ENCODE results near the gene TMEM151A. TPM values are rescaled to one million over a fixed set of nuclear protein-coding genes. Genes with fewer than 3 reads are reported as not detected.

The TMEM151A gene
- total RNA-seq, 8 experiments from 2014 or later = 0.63 to 8.3 (median 3.7) TPM; not detected in 1

- no peak overlapping the region for H3K4me3 ChIP-seq
- 87 to 100% (median 90%) methylated on average over 2 to 8 of the region's 28 CpGs; no CpG with 5 or more reads in 4 of the 10 experiments for WGBS, 10 experiments
- peaks cover 24 to 28% of the 10 kb centered on the region in 2 donors for H3K4me1 ChIP-seq (replicated peaks in 1 of 2)
- no peak overlapping the region for H3K27ac ChIP-seq
- no peak for ATAC-seq (replicated peaks in 6 of 8)
- in situ Hi-C loops (cut with MboI; ENCODE audit: low pct_unique_long_range_greater_than_20kb in 2 of 9, low sequenced_read_pairs in 9 of 9, unreplicated experiment in 9 of 9) = loop anchor here in 1 of 9 experiments (25.0 kb wide), 1 partner anchor 129 kb away; no protein-coding TSS in a partner anchor
These were observed 49.2 kb downstream of the TMEM151A start for GRCh38 chr11:66340596-66341501.

- no peak for ATAC-seq (replicated peaks in 6 of 8)
- Histone ChIP-seq H3K4me3 (no peak overlapping the region), H3K27ac (no peak overlapping the region), H3K4me1 (replicated peaks in 1 of 2) (peaks cover 23 to 28% of the 10 kb centered on the region in 2 donors)
- 90 to 100% (median 96%) methylated on average over 2 to 9 of the region's 21 CpGs; no CpG with 5 or more reads in 2 of the 10 experiments for WGBS, 10 experiments
- in situ Hi-C loops (cut with MboI; ENCODE audit: low pct_unique_long_range_greater_than_20kb in 2 of 9, low sequenced_read_pairs in 9 of 9, unreplicated experiment in 9 of 9) = loop anchor here in 1 of 9 experiments (25.0 kb wide), 1 partner anchor 129 kb away; no protein-coding TSS in a partner anchor
These were observed 49.9 kb downstream of the TMEM151A start for GRCh38 chr11:66341502-66342126.

GRCh38 chr11:66343176-66343575 lies 51.5 kb downstream of the TMEM151A start:
- no peak overlapping the region for H3K27ac ChIP-seq
- H3K4me3 ChIP-seq = no peak overlapping the region
- peaks cover 14 to 15% of the 10 kb centered on the region in 2 donors for H3K4me1 ChIP-seq (replicated peaks in 1 of 2)
- ATAC-seq (replicated peaks in 6 of 8) = no peak
- in situ Hi-C loops (cut with MboI; ENCODE audit: low pct_unique_long_range_greater_than_20kb in 2 of 9, low sequenced_read_pairs in 9 of 9, unreplicated experiment in 9 of 9) = loop anchor here in 1 of 9 experiments (25.0 kb wide), 1 partner anchor 131 kb away; no protein-coding TSS in a partner anchor
- 79 to 100% (median 94%) methylated on average over 1 to 7 of the region's 8 CpGs for WGBS, 10 experiments

GRCh38 chr11:66344550-66345315 lies 53.0 kb downstream of the TMEM151A start, which contains the start of gene BRMS1:
TSS of gene BRMS1 (minus strand) at chr11:66345104. CDS start at chr11:66342234, 2,870 bp downstream.
- H3K27ac ChIP-seq = peak within 1 kb of the TSS; percentile 75 to 81
- 0 to 20% (median 0%) methylated on average over 1 to 38 of the region's 59 CpGs; no CpG with 5 or more reads in 1 of the 10 experiments for WGBS, 10 experiments
- in situ Hi-C loops (cut with MboI; ENCODE audit: low pct_unique_long_range_greater_than_20kb in 2 of 9, low sequenced_read_pairs in 9 of 9, unreplicated experiment in 9 of 9) = loop anchor here in 1 of 9 experiments (25.0 kb wide), 1 partner anchor 132 kb away; no protein-coding TSS in a partner anchor
- peak within 1 kb of the TSS; percentile 64 to 85 (median 77) for H3K4me3 ChIP-seq
- H3K4me1 ChIP-seq (replicated peaks in 1 of 2) = peaks cover 14 to 15% of the 10 kb centered on the region in 2 donors
- ATAC-seq (replicated peaks in 6 of 8) = peak; percentile 57 to 66 (median 64)

GRCh38 chr11:66345316-66345649 lies 53.6 kb downstream of the TMEM151A start:
- in situ Hi-C loops (cut with MboI; ENCODE audit: low pct_unique_long_range_greater_than_20kb in 2 of 9, low sequenced_read_pairs in 9 of 9, unreplicated experiment in 9 of 9) = loop anchor here in 1 of 9 experiments (25.0 kb wide), 1 partner anchor 133 kb away; no protein-coding TSS in a partner anchor
- Histone ChIP-seq H3K4me3 (peak overlapping the region; percentile 64 to 85 (median 77)), H3K4me1 (replicated peaks in 1 of 2) (peaks cover 14 to 15% of the 10 kb centered on the region in 2 donors), H3K27ac (peak overlapping the region; percentile 75 to 81)
- 0 to 17% (median 0%) methylated on average over 1 to 4 of the region's 7 CpGs; no CpG with 5 or more reads in 5 of the 10 experiments for WGBS, 10 experiments
- ATAC-seq (replicated peaks in 6 of 8) = peak in 2 of 8 experiments; percentile 0

Other genes starting within 250 kb of the TMEM151A start
- 1 to 10 TPM in 5 of 8 experiments, under 1 TPM in 2, not detected in 1; 0.15 to 8.4 (median 4.7) TPM for gene GAL3ST3, start 242.7 kb upstream of the TMEM151A start, total RNA-seq
- gene SF3B2, start 239.5 kb upstream of the TMEM151A start, total RNA-seq = 100 to 1,000 TPM; 127 to 205 (median 176) TPM
- 10 to 100 TPM; 10.6 to 38.2 (median 21.7) TPM for gene PACS1, start 221.6 kb upstream of the TMEM151A start, total RNA-seq
- gene KLC2, start 34.2 kb upstream of the TMEM151A start, total RNA-seq = 10 to 100 TPM in 7 of 8 experiments, 1 to 10 TPM in 1; 8.2 to 44.2 (median 28.3) TPM
- 100 to 1,000 TPM in 2 of 8 experiments, 10 to 100 TPM in 6; 43.1 to 114 (median 88.0) TPM for gene RAB1B, start 23.3 kb upstream of the TMEM151A start, total RNA-seq
- gene CNIH2, start 13.7 kb upstream of the TMEM151A start, total RNA-seq = 10 to 100 TPM in 5 of 8 experiments, 1 to 10 TPM in 2, under 1 TPM in 1; 0.41 to 53.9 (median 32.4) TPM
- gene YIF1A, start 2.8 kb upstream of the TMEM151A start, total RNA-seq = 100 to 1,000 TPM in 4 of 8 experiments, 10 to 100 TPM in 4; 58.0 to 172 (median 101) TPM
- gene CD248, start 25.1 kb downstream of the TMEM151A start, total RNA-seq = 100 to 1,000 TPM in 1 of 8 experiments, 10 to 100 TPM in 1, 1 to 10 TPM in 3, under 1 TPM in 3; 0.27 to 126 (median 3.8) TPM
- gene RIN1, start 44.5 kb downstream of the TMEM151A start, total RNA-seq = 10 to 100 TPM in 1 of 8 experiments, 1 to 10 TPM in 5, under 1 TPM in 2; 0.60 to 24.5 (median 4.4) TPM
- 10 to 100 TPM; 17.5 to 55.5 (median 34.7) TPM for gene BRMS1, start 53.2 kb downstream of the TMEM151A start, total RNA-seq
- gene B4GAT1, start 55.7 kb downstream of the TMEM151A start, total RNA-seq = 100 to 1,000 TPM in 1 of 8 experiments, 10 to 100 TPM in 7; 18.8 to 161 (median 44.9) TPM
- 10 to 100 TPM in 2 of 8 experiments, 1 to 10 TPM in 5, under 1 TPM in 1; 0.56 to 15.7 (median 3.5) TPM for gene SLC29A2, start 79.9 kb downstream of the TMEM151A start, total RNA-seq
- 10 to 100 TPM in 1 of 8 experiments, 1 to 10 TPM in 2, under 1 TPM in 5; 0.10 to 19.1 (median 0.32) TPM for gene NPAS4, start 129.1 kb downstream of the TMEM151A start, total RNA-seq
- gene MRPL11, start 147.0 kb downstream of the TMEM151A start, total RNA-seq = 10 to 100 TPM; 19.5 to 66.0 (median 25.3) TPM
- gene PELI3, start 175.0 kb downstream of the TMEM151A start, total RNA-seq = 10 to 100 TPM in 5 of 8 experiments, 1 to 10 TPM in 3; 5.4 to 16.9 (median 11.1) TPM
- 10 to 100 TPM; 26.3 to 74.9 (median 35.4) TPM for gene DPP3, start 188.5 kb downstream of the TMEM151A start, total RNA-seq
- 10 to 100 TPM; 20.7 to 54.3 (median 27.6) TPM for gene BBS1, start 218.7 kb downstream of the TMEM151A start, total RNA-seq

All from motor neuron (in vitro differentiated cells).